Activated naive CD8-positive, alpha-beta T cell treated with anti-CD3 and anti-CD28 coated beads, Interleukin-2, amount 50 U/mL, for 24 hours (primary cell): ENCODE data around the gene NCKAP5L.
"Not testable (repeated sequence)": the region's sequence is repeated elsewhere in the genome, so short reads cannot be mapped to it uniquely, and the experiment has no call there.

Experiments used
- ATAC-seq: fragments of 150-1000 bp; cut with Tn5 transposase; one replicate; pipeline ENCODE4 v1.10.0; 2021
- DNase-seq: peaks from one replicate; pipeline ENCODE4 v3.0.0; 2021
- H3K27ac Mint-ChIP-seq: one replicate; pipeline ENCODE4 v1.8.0; 2021; ENCODE audit warnings: mild to moderate bottlenecking, mixed read lengths
- H3K27me3 Mint-ChIP-seq: one replicate; pipeline ENCODE4 v1.8.0; 2021; ENCODE audit warnings: mixed read lengths
- H3K36me3 Mint-ChIP-seq: one replicate; pipeline ENCODE4 v1.8.0; 2021; ENCODE audit warnings: low read depth, mixed read lengths
- H3K4me1 Mint-ChIP-seq: one replicate; pipeline ENCODE4 v1.8.0; 2021; ENCODE audit warnings: mixed read lengths
- H3K4me3 Mint-ChIP-seq: one replicate; pipeline ENCODE4 v1.8.0; 2021; ENCODE audit warnings: mild to moderate bottlenecking, moderate library complexity, mixed read lengths
- H3K9me3 Mint-ChIP-seq: one replicate; pipeline ENCODE4 v1.8.0; 2021; ENCODE audit warnings: mixed read lengths

NCKAP5L gene

GRCh38 chr12:49773102-49773501, 55.1 kb downstream of the NCKAP5L start:
- not testable (repeated sequence) for H3K27ac Mint-ChIP-seq, H3K4me3 Mint-ChIP-seq, ATAC-seq, H3K36me3 Mint-ChIP-seq, H3K27me3 Mint-ChIP-seq, H3K4me1 Mint-ChIP-seq, DNase-seq, H3K9me3 Mint-ChIP-seq

GRCh38 chr12:49767333-49767732, 60.9 kb downstream of the NCKAP5L start:
- H3K36me3 Mint-ChIP-seq, result peaks cover 32% of the 10 kb centered on the region
- no peak overlapping the region for H3K27ac Mint-ChIP-seq
- no peak for DNase-seq
- no peaks in the 10 kb centered on the region for H3K27me3 Mint-ChIP-seq
- H3K4me1 Mint-ChIP-seq, result peaks cover 48% of the 10 kb centered on the region
- no peak for ATAC-seq
- no peak overlapping the region for H3K4me3 Mint-ChIP-seq
- H3K9me3 Mint-ChIP-seq, result no peaks in the 10 kb centered on the region

- DNase-seq (no peak), ATAC-seq (no peak)
- Mint-ChIP-seq H3K9me3 (no peaks in the 10 kb centered on the region), H3K4me1 (peaks cover 61% of the 10 kb centered on the region), H3K4me3 (no peak overlapping the region), H3K27ac (peak overlapping the region; percentile 61), H3K27me3 (no peaks in the 10 kb centered on the region), H3K36me3 (peaks cover 44% of the 10 kb centered on the region)
These were observed 62.1 kb downstream of the NCKAP5L start for GRCh38 chr12:49766115-49766455.

GRCh38 chr12:49764126-49764525, 64.1 kb downstream of the NCKAP5L start:
- Mint-ChIP-seq H3K27ac (peak overlapping the region; percentile 93), H3K36me3 (peaks cover 53% of the 10 kb centered on the region), H3K4me1 (peaks cover 70% of the 10 kb centered on the region), H3K27me3 (no peaks in the 10 kb centered on the region), H3K9me3 (no peaks in the 10 kb centered on the region), H3K4me3 (no peak overlapping the region)
- no peak for ATAC-seq
- no peak for DNase-seq

DNA sequence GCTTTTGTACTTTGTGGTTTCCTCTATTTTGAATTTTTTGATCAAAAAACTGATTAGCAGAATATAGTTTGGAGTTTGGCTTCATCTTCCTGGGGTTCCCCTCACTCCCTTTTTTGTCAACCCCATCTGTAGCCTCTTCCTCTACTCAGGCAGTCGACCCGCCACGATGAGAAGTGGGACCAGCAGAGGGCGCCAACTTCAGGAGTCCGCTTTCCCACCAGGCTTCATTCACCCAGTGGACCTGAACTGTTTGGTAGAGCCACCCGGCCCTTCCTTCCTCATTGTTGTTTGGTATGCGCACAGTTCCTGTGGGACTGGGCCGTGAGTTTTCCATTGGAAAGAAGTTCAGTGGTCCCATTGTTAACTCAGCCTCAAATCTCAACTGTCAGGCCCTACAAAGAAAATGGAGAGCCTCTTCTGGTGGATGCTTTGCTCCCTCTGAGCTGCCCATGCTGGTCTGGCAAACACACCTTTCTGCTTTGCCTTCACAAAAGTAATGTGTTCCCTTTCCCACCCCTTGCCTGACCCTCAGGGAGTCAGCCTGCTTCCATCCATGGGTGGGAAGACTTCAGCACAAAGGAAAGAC, 65.1 kb downstream of the NCKAP5L start:
- ATAC-seq (peak; percentile 61), DNase-seq (peak; percentile 84)
- peak overlapping the region; percentile 93 for H3K27ac Mint-ChIP-seq
- H3K36me3 Mint-ChIP-seq, result peaks cover 63% of the 10 kb centered on the region
- no peaks in the 10 kb centered on the region for H3K27me3 Mint-ChIP-seq
- peak overlapping the region; percentile 22 for H3K4me3 Mint-ChIP-seq
- H3K4me1 Mint-ChIP-seq, result peaks cover 73% of the 10 kb centered on the region
- H3K9me3 Mint-ChIP-seq, result no peaks in the 10 kb centered on the region

GRCh38 chr12:49762468-49762847, 65.8 kb downstream of the NCKAP5L start:
- Mint-ChIP-seq H3K36me3 (peaks cover 69% of the 10 kb centered on the region), H3K4me3 (peak overlapping the region; percentile 24), H3K4me1 (peaks cover 70% of the 10 kb centered on the region), H3K27me3 (no peaks in the 10 kb centered on the region), H3K9me3 (no peaks in the 10 kb centered on the region), H3K27ac (peak overlapping the region; percentile 93)
- peak; percentile 48 for ATAC-seq
- DNase-seq, result peak; percentile 53

DNA sequence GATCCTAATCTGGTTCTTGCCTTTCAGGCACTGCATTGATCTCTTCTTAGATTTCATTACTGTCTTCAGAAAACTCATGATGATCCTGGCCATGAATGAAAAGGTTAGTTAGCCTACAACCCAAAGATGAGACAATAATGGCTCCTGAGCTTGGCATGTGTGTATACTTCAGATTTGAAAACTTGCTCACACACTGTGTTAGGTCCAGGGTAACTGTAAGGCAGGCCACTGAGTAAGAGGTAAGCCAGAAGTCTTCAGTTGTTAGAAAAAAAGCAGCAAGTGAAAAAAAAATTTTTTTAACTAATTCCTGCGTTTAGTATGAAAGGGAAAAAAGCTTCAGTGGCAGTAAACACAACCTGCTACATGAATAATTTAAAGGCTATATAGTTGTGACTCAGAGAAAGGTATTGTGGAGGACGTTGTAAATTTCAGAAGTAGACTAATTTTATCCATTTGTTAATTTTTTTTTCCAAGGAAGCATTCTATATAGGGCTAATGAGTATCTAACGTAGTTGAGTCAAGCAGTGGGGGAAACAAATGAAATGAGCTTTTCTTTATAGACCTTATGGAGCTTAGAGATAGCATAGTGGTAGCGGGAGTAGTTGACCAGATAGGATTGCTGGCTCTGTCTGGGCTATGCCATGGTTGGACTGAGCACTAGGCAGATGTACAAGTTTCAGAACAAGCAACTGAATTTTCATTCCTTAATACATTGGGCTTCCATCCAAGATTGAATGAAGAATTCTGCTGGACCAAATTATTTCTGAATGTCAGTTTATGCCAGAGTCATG, 66.3 kb downstream of the NCKAP5L start:
- H3K9me3 Mint-ChIP-seq, result no peaks in the 10 kb centered on the region
- H3K36me3 Mint-ChIP-seq, result peaks cover 75% of the 10 kb centered on the region
- DNase-seq (no peak), ATAC-seq (peak; percentile 51)
- no peaks in the 10 kb centered on the region for H3K27me3 Mint-ChIP-seq
- peak overlapping the region; percentile 93 for H3K27ac Mint-ChIP-seq
- H3K4me1 Mint-ChIP-seq, result peaks cover 64% of the 10 kb centered on the region
- peak overlapping the region; percentile 47 for H3K4me3 Mint-ChIP-seq

DNA sequence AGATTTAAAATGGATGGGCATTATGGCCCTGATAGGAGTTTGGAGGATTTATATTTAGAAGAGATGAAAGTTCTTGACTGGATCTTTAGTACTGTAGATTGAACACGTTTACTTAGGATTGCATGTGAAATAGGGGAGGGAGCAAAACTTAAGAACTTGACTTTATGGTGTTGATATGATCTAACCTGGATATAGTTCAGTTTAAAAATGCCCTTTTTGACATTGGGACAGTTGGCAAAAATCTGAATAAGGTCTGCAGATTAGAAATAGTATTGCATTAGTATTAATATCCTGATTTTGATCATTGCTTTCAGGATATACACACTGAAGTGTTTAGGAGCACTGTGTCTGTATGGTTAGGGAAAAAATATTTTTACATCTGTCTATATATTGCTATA, 77.2 kb downstream of the NCKAP5L start:
- H3K36me3 Mint-ChIP-seq, result peaks cover 62% of the 10 kb centered on the region
- peaks cover 91% of the 10 kb centered on the region for H3K4me1 Mint-ChIP-seq
- H3K27ac Mint-ChIP-seq, result peak overlapping the region; percentile 90

DNA sequence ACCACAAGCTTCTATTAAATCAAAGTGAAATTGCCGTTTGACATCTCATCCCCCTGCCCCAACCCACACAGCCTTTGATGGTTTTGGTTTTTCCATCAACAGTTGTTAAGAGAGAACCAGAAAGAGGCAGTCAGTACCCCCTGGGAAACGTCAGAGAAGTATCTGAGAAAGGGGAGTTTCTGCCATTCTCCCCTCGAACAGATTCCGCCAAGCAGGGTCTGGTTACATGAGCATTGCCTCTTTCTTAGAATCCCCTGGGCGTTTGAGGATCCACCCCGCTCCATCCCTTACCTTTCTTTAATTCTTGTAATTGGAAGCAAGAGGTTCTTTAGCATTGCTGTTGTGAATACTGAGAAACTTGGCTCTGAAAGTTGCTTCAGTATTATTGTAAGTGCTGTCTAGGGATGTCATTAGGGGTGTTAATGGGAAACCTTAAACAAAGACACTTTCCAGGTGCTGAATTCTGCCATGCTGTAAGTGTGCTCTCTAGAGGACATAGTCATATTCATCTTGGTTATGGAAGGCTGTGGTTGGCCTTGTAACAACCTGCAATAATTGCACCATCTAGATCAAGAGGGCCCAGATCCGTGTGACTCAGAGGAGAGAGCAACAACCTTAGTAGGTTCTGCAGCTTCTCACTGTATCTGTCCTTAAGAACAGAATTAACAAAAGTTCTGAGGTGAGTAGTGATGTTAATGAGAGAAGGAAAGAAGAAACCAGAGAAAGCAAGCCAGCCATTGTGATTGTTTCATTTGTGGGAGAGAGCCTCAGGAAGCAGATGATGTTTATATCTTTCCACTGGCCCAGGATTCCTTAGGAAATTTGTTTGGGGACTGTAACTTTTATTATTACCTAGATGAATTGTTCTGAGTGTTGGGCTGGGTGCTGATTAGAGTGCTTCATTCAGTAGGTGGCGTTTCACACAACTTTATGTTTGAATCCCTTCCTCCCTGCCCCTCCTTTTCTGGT, 77.9 kb downstream of the NCKAP5L start:
- no peaks in the 10 kb centered on the region for H3K9me3 Mint-ChIP-seq
- DNase-seq (peak; percentile 59), ATAC-seq (peak; percentile 93)
- no peaks in the 10 kb centered on the region for H3K27me3 Mint-ChIP-seq
- H3K36me3 Mint-ChIP-seq, result peaks cover 59% of the 10 kb centered on the region
- H3K4me3 Mint-ChIP-seq, result peak overlapping the region; percentile 78
- H3K4me1 Mint-ChIP-seq, result peaks cover 94% of the 10 kb centered on the region
- peak overlapping the region; percentile 90 for H3K27ac Mint-ChIP-seq

More for the DNA sequence above, 77.2 kb downstream of the NCKAP5L start:
- DNase-seq, result no peak
- Mint-ChIP-seq H3K4me3 (peak overlapping the region; percentile 78), H3K27me3 (no peaks in the 10 kb centered on the region), H3K9me3 (no peaks in the 10 kb centered on the region)
- no peak for ATAC-seq

GRCh38 chr12:49748800-49749199, 79.4 kb downstream of the NCKAP5L start:
- Mint-ChIP-seq H3K36me3 (peaks cover 57% of the 10 kb centered on the region), H3K4me1 (peaks cover 96% of the 10 kb centered on the region), H3K4me3 (peak overlapping the region; percentile 78)

GRCh38 chr12:49748306-49748705, 79.9 kb downstream of the NCKAP5L start:
- Mint-ChIP-seq H3K27ac (peak overlapping the region; percentile 90), H3K36me3 (peaks cover 57% of the 10 kb centered on the region), H3K4me1 (peaks cover 96% of the 10 kb centered on the region), H3K9me3 (no peaks in the 10 kb centered on the region), H3K27me3 (no peaks in the 10 kb centered on the region), H3K4me3 (peak overlapping the region; percentile 63)
- DNase-seq (no peak), ATAC-seq (no peak)

More at GRCh38 chr12:49748800-49749199, 79.4 kb downstream of the NCKAP5L start:
- Mint-ChIP-seq H3K27me3 (no peaks in the 10 kb centered on the region), H3K9me3 (no peaks in the 10 kb centered on the region), H3K27ac (peak overlapping the region; percentile 90)
- DNase-seq (no peak), ATAC-seq (no peak)

DNA sequence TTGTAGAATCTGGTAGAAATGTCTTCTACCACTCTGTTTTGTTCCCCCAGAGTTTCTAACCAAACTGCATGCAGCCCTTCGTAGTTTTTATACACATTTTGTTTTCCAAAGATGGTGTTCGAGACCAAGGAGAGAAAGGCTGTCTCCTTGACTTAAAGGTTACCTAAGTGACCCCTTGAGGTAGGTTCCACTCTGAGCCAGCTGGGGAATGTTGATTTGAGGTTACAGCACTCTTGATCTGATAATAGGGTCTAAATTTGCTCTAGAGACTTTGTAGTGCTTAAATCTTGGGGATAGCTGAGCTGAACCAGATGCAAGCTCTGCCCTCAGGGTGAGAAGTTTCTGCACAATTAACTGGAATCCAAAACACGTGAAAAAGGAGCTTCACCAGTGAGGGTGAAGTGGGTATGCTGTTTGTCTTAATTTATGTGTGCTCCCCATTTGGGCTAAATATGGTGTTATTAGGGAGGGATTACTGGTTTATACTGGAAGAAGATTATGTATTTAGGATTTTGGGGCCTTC, 83.8 kb downstream of the NCKAP5L start:
- Mint-ChIP-seq H3K27ac (peak overlapping the region; percentile 65), H3K4me3 (peak overlapping the region; percentile 63), H3K36me3 (peaks cover 49% of the 10 kb centered on the region), H3K9me3 (no peaks in the 10 kb centered on the region), H3K4me1 (peaks cover 79% of the 10 kb centered on the region), H3K27me3 (peaks cover 4% of the 10 kb centered on the region)
- DNase-seq (no peak), ATAC-seq (no peak)

GRCh38 chr12:49741882-49742620, 86.2 kb downstream of the NCKAP5L start:
- Mint-ChIP-seq H3K36me3 (peaks cover 38% of the 10 kb centered on the region), H3K27me3 (peaks cover 4% of the 10 kb centered on the region), H3K27ac (peak overlapping the region; percentile 96), H3K4me3 (peak overlapping the region; percentile 92), H3K9me3 (no peaks in the 10 kb centered on the region), H3K4me1 (peaks cover 57% of the 10 kb centered on the region)
- ATAC-seq, result peak; percentile 81
- peak; percentile 87 for DNase-seq
